NCI-H345 (cell line): Measurements from ENCODE around the gene FEN1.

Source experiments
- DNase-seq: peaks from one replicate; lab custom pipeline; 2025; lab: John Stamatoyannopoulos, UW

Gene FEN1

DNA sequence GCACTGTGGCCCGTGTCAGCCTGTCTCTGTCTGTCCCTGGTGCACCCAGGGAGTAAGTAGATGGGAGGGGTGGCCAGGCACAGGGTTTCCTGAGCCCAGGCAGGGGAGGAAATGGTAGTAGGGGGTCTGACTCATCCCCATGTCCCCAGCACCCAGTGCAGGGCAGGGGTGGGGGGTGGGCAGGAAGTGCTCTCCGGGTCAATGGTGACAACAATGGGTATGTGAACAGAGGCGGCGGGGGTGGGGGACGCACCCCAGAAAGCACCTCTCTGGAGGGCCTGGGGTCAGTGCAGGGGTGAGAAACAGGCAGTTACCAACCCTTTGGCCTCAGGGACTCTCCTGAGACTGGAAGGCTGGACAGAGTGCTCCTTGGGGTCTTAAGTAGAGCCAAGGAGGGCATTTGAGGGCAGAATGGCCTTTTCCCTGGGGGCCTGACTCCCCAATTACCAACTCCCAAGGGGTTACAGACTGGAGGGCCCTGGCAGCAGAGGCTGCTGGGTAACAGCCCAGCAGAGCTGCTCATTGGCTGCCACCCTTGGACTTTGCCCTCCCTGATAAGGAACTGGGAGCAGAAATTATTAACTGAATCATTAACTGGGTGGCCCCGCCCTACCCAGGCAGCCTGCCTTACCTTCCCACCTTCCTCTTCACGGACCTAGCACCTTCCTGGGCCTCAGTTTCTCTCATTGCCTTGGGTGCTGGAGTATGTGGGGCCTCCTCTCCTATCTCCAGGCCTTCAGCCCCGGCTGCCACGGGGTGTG is 36.1 kb upstream of the FEN1 start:
- no peak for DNase-seq

GRCh38 chr11:61757213-61757862 is 35.4 kb upstream of the FEN1 start:
- DNase-seq, result no peak

GRCh38 chr11:61760946-61761345 is 31.8 kb upstream of the FEN1 start:
- no peak for DNase-seq

DNA sequence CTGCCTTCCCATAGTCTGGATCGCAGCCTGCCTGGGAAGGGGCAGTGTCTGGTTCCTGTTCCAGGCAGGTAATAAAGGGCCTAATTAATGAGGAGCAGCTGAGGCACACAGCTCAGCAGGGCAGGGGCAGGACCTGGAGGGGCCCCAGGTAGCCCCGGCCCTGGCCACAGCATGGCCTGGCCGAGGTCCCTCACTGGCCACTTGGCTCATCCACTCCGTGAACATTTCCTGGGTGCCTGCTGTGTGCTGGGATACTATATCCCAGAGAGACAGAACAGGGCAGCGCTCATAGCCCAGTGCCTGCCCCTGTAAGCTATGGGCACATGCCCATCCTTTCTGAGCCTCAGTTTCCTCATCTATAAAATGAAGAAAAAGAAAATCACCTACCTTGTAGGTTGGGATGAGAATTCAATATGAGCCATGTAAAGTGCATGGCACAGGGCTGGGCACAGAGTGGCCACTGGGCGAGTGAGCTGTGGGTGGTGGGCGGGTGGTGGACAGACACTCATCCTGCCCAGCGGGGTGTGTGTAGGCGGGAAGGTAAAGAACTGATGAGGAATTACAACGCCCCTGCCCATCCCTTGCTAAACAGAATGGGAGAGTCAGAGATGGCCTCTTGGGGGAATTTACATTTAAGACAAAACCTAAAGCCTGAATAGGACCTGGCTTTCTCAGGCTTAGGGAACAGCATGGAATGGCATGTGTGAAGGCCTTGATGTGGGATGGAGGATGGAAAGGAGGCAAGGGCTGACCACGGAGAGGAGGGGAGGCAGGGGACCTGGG is 31.1 kb upstream of the FEN1 start:
- DNase-seq, result no peak

- DNase-seq, result no peak
These were observed 30.5 kb upstream of the FEN1 start for GRCh38 chr11:61762223-61762615.

GRCh38 chr11:61762798-61763197 is 29.9 kb upstream of the FEN1 start:
- DNase-seq, result no peak

GRCh38 chr11:61763930-61764605 is 28.6 kb upstream of the FEN1 start:
- DNase-seq, result no peak

GRCh38 chr11:61764606-61765260 is 28.0 kb upstream of the FEN1 start:
- no peak for DNase-seq

- no peak for DNase-seq
These were observed 27.0 kb upstream of the FEN1 start for GRCh38 chr11:61765550-61766253.

- DNase-seq, result no peak
These were observed 26.3 kb upstream of the FEN1 start for GRCh38 chr11:61766353-61766841.

DNA sequence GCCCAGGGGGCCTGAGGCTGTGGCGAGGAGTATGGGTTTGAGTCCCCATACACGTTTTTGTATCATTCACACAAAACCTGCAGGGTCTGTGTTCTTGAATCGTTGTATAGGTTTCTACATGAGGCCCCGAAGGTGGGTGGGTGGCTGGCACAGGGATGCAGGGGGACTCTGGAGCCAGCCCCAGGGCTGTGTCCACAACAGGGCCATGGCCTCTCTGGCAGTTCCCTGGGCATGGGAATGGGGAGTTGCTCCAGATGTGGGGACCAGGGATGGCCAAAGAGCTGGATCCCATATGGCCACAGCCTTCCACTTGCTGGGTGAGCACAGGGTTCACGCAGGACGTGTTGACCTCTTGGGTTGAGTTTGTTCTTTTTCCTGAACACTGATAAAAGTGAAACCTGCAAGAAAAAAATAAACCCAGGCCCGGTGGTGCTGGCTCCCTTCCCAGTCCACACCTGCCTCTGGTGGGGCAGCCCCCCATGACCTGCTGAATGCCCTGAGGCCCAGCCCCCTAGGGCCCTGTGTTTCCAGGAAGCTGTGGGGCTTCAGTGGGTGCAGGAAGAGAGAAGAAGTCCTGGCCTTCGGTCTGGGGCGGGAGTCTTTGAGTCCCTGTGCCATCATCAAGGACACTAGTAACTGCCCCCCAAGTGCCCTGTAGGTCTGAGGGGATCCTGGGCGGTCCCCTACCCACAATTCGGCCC is 24.2 kb upstream of the FEN1 start:
- no peak for DNase-seq

DNA sequence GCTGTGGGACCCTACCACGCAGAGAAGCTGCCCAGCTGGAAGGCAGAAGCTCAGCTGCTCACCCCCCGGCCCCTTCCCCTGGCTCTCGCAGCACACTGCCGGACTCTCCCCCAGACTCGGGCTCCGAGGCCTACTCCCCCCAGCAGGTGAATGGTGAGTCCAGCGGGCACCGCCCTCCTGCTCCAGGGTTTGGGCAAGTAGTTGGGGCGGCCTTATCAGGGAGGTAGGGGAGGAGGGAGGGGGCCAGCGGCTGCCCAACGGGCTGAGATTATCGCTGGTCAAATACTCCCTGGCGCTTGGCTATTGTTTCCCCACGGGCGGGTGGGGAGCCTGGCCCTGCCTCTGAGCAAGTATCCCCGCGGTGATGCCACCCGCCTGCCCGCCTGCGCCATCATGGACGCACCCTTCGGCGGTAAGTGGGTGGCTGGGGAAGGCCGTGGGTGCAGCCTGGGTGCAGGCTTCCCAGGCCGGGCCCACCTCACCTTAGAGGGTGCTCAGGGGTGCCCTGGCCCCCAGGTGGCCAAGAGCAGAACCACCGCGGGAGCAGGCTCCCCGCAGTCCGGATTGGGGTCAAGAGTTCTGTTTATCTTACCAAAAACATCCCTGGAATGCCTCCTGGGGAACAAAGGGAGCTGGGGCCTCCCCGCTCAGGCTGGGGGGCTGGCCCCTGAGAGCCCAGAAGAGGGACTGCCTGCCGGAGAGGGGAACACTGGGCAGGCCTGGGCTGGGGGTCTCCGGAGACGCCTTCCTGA is 23.4 kb upstream of the FEN1 start:
- DNase-seq, result no peak

DNA sequence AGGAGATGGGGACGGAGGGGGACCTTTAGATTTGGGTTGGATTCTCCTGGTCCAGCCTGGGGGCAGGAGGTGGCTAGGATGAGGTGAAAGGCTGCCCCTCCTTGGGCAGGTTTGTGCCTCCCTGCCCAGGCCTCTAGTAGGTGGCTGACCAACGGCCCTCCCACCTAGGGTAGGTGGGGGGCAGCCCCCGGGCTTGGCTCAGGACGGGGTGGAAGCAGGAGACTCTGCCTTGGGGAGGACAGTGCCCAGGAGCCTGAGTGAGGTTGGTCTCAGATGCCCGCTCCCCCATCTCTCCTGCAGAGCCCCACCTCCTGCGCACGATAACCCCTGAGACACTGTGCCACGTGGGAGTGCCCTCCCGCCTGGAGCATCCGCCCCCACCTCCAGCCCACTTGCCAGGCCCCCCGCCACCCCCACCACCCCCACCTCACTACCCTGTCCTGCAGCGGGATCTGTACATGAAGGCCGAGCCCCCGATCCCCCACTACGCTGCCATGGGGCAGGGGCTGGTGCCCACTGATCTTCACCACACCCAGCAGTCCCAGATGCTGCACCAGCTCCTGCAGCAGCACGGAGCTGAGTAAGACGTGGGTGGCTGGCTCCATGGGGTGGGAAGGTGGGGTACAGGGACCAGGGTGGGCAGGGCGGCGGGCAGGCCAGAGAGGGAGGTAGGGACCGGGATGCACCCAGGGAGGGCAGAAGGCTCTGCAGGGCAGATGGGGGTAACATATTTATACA is 22.6 kb upstream of the FEN1 start:
- DNase-seq, result no peak

DNA sequence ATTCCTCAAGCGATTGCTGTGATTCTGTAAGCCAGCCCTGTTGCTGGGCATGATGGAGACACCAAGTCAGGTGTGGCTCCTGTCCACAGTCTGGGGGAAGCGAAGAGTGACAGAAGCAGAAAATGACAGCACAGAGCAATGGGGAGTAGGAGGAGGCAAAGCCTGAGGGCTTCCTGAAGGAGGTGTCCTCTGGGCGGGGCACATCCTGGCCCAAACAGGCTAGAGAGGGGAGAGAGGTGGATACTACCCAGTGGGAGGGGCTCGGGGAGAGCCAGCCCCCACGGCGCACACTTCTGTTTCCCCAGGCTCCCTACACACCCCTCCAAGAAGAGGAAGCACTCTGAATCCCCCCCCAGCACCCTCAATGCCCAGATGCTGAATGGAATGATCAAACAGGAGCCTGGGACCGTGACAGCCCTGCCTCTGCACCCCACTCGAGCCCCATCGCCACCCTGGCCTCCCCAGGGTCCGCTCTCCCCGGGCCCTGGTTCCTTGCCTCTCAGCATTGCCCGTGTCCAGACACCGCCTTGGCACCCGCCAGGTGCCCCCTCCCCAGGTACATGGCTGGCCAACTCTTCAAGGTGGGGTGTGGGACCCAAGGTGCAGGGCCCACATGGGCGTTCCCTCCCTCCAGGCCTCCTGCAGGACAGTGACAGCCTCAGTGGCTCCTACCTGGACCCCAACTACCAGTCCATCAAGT is 21.4 kb upstream of the FEN1 start:
- DNase-seq, result no peak

GRCh38 chr11:61771985-61772455 is 20.7 kb upstream of the FEN1 start:
- no peak for DNase-seq

GRCh38 chr11:61773356-61773755 is 19.4 kb upstream of the FEN1 start:
- no peak for DNase-seq

DNA sequence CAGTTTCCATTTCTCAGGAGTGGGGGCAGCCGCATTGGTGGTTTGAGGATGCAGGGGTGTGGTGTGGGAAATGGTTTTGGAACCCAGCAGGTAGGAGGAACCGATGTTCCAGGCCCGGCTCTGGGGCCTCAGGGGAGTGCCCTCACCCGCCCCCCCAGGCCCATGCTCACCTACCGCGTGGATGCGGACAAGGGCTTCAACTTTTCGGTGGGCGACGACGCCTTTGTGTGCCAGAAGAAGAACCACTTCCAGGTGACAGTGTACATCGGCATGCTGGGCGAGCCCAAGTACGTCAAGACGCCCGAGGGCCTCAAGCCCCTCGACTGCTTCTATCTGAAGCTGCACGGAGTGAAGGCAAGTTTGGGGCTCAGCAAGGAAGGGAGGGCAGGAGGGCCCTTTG is 18.9 kb upstream of the FEN1 start:
- no peak for DNase-seq

GRCh38 chr11:61774411-61774810 is 18.3 kb upstream of the FEN1 start:
- DNase-seq, result no peak
